ENCODE results near the gene HMSD. TPM values are rescaled to one million over a fixed set of nuclear protein-coding genes. Genes with fewer than 3 reads are reported as not detected.
A peak's percentile ranks its signal among the peaks of the same experiment; 100 is the strongest.
"Not testable (repeated sequence)": the region's sequence is repeated elsewhere in the genome, so short reads cannot be mapped to it uniquely, and the experiment has no call there.

The HMSD gene, protein sequence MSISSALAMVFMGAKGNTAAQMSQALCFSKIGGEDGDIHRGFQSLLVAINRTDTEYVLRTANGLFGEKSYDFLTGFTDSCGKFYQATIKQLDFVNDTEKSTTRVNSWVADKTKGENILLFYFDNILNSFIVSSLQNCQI
- total RNA-seq = 1 to 10 TPM in 2 of 8 experiments, under 1 TPM in 4, not detected in 2; 0.24 to 2.2 (median 0.70) TPM

DNA sequence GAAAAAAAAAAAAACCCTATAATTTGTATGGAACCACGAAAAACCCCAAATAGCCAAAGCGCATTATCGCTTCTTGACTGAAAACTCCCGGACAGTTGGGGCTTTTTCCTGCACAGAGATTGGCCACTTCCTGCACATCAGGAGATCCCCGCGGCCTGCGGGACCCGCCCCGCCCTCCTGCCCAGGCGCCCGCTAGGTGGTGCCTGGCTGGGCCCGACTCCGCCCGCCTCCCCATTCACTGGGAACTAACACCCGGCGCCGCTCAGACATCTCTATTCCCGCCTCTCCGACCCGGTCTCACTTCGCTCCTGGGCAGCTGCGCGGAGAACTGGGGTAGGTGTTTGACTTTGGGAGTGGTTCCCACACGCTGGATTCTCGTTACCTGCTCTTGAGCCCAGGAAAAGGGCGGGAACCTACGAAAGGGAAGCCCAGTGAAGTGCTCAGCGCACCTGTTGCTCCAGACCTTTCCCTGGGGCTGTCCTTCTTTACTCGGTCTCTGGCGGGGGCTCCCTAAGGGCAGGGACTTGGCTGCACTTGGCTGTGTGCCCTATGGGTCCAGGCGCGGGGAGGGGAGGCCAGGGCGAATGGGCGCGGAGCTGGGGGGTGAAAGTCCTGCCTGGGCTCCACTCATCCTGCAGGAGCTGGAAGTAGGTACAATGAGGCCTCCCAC lies at the start of gene HMSD:
Gene HMSD, plus strand, starts transcription at position 234 of the 670 bp plus-strand sequence. CDS start 4,155 bp downstream, outside the sequence.
- Histone ChIP-seq H3K4me3 (no peak within 1 kb of the TSS), H3K4me1 (replicated peaks in 1 of 2) (no peaks in the 10 kb centered on the region), H3K27ac (no peak within 1 kb of the TSS)
- WGBS, 10 experiments = 0 to 90% (median 25%) methylated on average over 3 to 4 of the region's 35 CpGs; no CpG with 5 or more reads in 2 of the 10 experiments
- ATAC-seq (replicated peaks in 6 of 8) = peak in 5 of 8 experiments; percentile 23 to 99 (median 54)
- in situ Hi-C loops (cut with MboI; ENCODE audit: low pct_unique_long_range_greater_than_20kb in 2 of 9, low sequenced_read_pairs in 9 of 9, unreplicated experiment in 9 of 9) = no loop called here

DNA sequence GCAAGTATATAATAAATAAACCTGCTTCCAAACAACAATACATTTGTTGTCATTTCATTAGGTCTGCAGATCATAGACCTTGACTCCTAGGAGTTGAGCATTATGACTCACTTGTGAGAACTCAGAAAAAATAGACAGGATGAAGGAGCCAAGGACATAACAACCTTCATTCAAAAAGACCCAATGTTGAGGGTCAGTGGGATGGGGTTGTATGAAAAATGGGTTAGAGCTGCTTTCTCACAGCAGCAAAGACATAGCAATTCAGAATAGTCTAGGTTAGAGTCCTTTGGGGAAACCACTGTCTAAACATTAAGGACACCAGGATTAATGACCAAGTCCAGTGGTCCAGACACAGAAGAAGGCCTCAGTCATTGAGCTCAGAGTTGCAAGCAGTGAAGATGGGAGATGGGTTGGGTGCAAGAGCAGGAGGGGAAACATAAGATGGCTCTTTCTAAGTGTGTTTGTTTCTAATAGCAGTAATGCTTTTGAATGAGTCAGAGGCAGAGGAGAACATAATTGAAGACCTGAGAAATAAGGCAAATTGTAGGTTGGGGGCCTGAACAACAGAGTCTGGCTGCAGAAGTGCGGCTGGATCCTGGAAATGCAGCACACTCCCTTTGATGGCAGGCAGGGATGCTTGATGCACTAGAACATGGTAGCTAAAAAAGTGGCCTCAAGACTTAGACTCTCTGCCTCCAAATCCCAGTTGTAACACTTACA lies 45.1 kb upstream of the HMSD start:
- 80 to 100% (median 95%) methylated on average over 1 of the region's 1 CpG; no CpG with 5 or more reads in 4 of the 10 experiments for WGBS, 10 experiments
- ATAC-seq (replicated peaks in 6 of 8) = no peak
- Histone ChIP-seq H3K27ac (no peak overlapping the region), H3K4me1 (replicated peaks in 1 of 2) (no peaks in the 10 kb centered on the region), H3K4me3 (no peak overlapping the region)
- in situ Hi-C loops (cut with MboI; ENCODE audit: low pct_unique_long_range_greater_than_20kb in 2 of 9, low sequenced_read_pairs in 9 of 9, unreplicated experiment in 9 of 9) = no loop called here

DNA sequence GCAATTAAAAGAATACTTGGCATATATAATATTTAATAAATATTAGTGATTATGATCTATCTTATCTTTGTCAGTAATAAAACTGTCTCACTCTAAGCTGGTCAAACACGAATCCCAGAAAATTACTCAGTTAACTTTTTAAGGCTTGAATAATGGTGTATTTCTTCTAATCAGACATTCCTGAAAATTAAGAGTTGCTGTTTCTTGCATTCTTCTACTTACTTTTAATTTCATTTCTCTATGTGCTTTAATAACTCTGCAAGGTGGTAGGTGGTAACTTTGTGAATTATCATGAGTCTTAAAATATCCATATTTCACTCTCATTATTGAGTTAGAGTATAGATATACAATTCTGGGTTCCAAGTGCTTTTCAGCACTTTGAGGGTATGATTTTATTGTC lies 44.4 kb upstream of the HMSD start:
- H3K27ac ChIP-seq = no peak overlapping the region
- no peaks in the 10 kb centered on the region for H3K4me1 ChIP-seq (replicated peaks in 1 of 2)
- in situ Hi-C loops (cut with MboI; ENCODE audit: low pct_unique_long_range_greater_than_20kb in 2 of 9, low sequenced_read_pairs in 9 of 9, unreplicated experiment in 9 of 9) = no loop called here
- WGBS, 10 experiments = 0 to 100% (median 68%) methylated on average over 1 of the region's 1 CpG; no CpG with 5 or more reads in 2 of the 10 experiments
- ATAC-seq (replicated peaks in 6 of 8) = no peak
- no peak overlapping the region for H3K4me3 ChIP-seq

DNA sequence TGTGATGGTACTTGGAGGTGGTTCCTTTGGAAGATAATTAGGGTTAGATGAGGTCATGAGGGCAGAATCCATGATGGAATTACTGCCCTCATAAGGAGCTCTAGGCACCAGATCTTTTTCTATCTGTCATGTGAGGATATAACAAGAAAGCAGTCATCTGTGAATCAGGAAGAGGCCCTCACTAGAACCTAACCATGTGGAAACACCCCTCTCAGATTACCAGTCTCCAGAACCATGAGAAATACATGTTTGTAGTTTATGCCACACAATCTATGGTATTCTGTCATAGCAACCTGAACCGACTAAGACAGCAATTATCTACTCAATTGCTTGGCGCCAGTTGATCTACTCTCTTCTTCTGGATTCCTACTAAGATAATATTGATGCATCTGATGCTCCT lies 43.7 kb upstream of the HMSD start:
- in situ Hi-C loops (cut with MboI; ENCODE audit: low pct_unique_long_range_greater_than_20kb in 2 of 9, low sequenced_read_pairs in 9 of 9, unreplicated experiment in 9 of 9) = no loop called here
- peak in 1 of 8 experiments; percentile 64 for ATAC-seq (replicated peaks in 6 of 8)
- Histone ChIP-seq H3K4me1 (replicated peaks in 1 of 2) (no peaks in the 10 kb centered on the region), H3K27ac (no peak overlapping the region), H3K4me3 (no peak overlapping the region)
- WGBS, 10 experiments = 50 to 100% (median 92%) methylated on average over 1 to 2 of the region's 2 CpGs; no CpG with 5 or more reads in 2 of the 10 experiments

DNA sequence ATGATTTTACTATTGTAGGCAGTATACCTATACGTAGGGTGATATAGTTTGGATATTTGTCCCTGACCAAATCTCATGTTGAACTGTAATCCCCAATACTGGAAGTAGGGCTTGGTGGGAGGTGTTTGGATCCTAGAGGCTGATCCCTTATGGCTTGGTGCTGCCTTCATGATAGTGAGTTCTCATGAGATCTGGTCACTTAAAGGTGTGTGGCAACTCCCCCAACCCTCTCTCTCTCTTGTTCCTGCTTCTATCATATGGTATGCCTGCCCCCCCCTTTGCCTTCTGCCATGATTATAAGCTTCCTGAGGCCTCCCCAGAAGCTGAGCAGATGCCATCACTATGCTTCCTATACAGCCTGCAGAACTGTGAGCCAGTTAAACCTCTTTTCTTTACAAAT lies 43.0 kb upstream of the HMSD start:
- H3K4me3 ChIP-seq = no peak overlapping the region
- H3K27ac ChIP-seq = no peak overlapping the region
- 10 to 89% (median 67%) methylated on average over 1 of the region's 1 CpG; no CpG with 5 or more reads in 5 of the 10 experiments for WGBS, 10 experiments
- in situ Hi-C loops (cut with MboI; ENCODE audit: low pct_unique_long_range_greater_than_20kb in 2 of 9, low sequenced_read_pairs in 9 of 9, unreplicated experiment in 9 of 9) = no loop called here
- ATAC-seq (replicated peaks in 6 of 8) = no peak
- no peaks in the 10 kb centered on the region for H3K4me1 ChIP-seq (replicated peaks in 1 of 2)

DNA sequence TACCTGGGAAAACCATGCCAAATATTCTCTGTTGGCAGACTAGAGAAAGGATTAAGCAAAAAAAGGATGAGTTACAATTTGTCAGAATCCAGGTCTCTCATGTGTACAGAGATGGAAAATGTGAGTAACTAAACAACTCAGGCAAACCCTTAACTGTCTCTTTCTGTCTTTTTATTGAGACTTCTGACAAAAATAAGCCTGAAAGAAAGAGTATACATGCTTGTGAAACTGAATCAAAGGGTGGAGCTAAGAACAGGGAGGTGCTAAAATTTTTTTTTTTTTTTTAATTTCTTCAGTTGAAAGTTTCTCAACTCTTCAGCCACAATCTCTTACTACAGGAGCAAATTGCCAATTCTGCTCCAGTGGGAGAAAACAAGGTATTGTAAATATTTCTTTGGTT lies 41.4 kb upstream of the HMSD start, which contains the start of gene SERPINB10:
Gene SERPINB10, plus strand, starts transcription at position 295 of the 400 bp plus-strand sequence. CDS start 7,553 bp downstream, outside the sequence.
- H3K27ac ChIP-seq = no peak within 1 kb of the TSS
- no peaks in the 10 kb centered on the region for H3K4me1 ChIP-seq (replicated peaks in 1 of 2)
- in situ Hi-C loops (cut with MboI; ENCODE audit: low pct_unique_long_range_greater_than_20kb in 2 of 9, low sequenced_read_pairs in 9 of 9, unreplicated experiment in 9 of 9) = no loop called here
- ATAC-seq (replicated peaks in 6 of 8) = peak in 2 of 8 experiments; percentile 34 to 48
- H3K4me3 ChIP-seq = no peak within 1 kb of the TSS

DNA sequence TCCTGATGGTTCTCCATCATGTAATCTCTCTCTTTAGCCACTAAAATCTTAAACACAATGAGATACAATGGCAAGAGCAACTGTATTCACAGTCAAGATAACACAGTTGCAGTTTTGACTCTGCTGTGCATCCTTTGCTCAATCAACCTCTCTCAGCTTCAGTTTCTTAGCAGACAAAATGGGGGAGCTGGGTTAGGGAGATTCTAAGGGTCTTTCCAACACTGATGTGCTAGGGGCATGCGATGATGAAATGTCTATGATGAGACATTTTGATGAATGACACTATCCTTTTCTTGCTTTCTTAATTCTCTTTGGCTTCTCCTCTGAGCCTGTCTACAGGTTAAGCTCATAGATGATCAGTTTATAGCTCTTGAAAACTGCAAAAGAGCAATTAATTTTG lies 40.2 kb upstream of the HMSD start:
- ATAC-seq (replicated peaks in 6 of 8) = no peak
- no peak overlapping the region for H3K4me3 ChIP-seq
- no peak overlapping the region for H3K27ac ChIP-seq
- H3K4me1 ChIP-seq (replicated peaks in 1 of 2) = no peaks in the 10 kb centered on the region
- in situ Hi-C loops (cut with MboI; ENCODE audit: low pct_unique_long_range_greater_than_20kb in 2 of 9, low sequenced_read_pairs in 9 of 9, unreplicated experiment in 9 of 9) = no loop called here
- WGBS, 10 experiments = 0 to 89% (median 70%) methylated on average over 1 of the region's 1 CpG; no CpG with 5 or more reads in 4 of the 10 experiments

DNA sequence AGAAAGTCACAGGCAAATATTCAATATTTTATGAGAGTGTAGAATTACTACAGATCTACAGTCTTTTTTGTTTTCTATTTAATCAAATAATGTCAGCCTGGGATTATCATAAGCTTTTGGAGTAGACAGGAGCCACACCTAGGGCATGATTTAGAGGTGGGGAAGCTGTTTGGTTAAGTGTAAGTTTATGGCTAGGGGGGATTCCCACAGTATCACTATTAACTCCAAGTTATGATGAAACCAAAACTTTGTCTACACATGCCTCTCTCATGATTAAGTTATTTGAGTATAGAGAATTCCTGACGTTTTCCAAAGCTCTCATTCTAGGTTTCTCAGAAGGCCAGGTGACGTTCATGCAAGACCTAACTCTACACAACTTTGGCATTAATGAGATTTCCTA lies 39.2 kb upstream of the HMSD start:
- in situ Hi-C loops (cut with MboI; ENCODE audit: low pct_unique_long_range_greater_than_20kb in 2 of 9, low sequenced_read_pairs in 9 of 9, unreplicated experiment in 9 of 9) = no loop called here
- no peak for ATAC-seq (replicated peaks in 6 of 8)
- 0 to 89% (median 67%) methylated on average over 1 to 2 of the region's 2 CpGs; no CpG with 5 or more reads in 3 of the 10 experiments for WGBS, 10 experiments
- Histone ChIP-seq H3K4me1 (replicated peaks in 1 of 2) (no peaks in the 10 kb centered on the region), H3K4me3 (no peak overlapping the region), H3K27ac (no peak overlapping the region)

DNA sequence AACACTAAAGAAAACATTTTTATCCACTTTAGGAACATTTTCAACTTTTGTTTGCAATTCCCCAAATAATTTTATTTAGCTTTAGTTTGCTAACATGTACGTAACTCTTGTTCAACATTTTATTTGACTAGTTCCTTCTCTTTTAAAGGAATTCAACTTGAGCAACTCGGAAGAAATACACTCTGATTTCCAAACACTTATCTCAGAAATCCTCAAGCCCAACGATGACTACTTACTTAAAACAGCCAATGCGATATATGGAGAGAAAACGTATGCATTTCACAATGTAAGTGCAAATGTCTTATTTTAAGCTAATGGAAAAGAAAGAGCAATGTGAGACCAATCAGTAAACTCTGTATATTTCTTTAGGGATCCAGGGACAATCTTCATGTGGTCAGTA lies 31.3 kb upstream of the HMSD start:
- in situ Hi-C loops (cut with MboI; ENCODE audit: low pct_unique_long_range_greater_than_20kb in 2 of 9, low sequenced_read_pairs in 9 of 9, unreplicated experiment in 9 of 9) = no loop called here
- Histone ChIP-seq H3K27ac (no peak overlapping the region), H3K4me3 (no peak overlapping the region), H3K4me1 (replicated peaks in 1 of 2) (no peaks in the 10 kb centered on the region)
- WGBS, 10 experiments = 35 to 100% (median 88%) methylated on average over 3 to 5 of the region's 5 CpGs
- ATAC-seq (replicated peaks in 6 of 8) = no peak

DNA sequence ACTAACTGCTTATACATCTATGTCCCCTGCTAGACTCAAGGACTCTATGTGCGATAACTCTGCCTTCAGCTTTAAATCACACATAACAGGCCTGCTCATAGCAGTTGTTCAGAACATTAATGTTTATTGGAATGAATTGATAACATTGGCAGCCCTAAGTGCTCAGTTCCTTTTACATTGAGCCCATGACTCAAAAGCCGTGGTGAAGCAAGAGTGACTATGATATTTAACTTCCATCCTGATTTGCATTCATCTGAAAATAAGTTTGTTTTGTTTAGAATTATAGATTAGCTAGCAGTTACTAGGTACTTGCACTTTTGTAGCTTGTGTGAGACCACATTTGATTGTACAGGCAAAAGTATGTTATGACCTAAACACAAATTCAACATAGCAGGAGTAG lies 27.1 kb upstream of the HMSD start:
- Histone ChIP-seq H3K27ac (no peak overlapping the region), H3K4me3 (no peak overlapping the region), H3K4me1 (replicated peaks in 1 of 2) (no peaks in the 10 kb centered on the region)
- ATAC-seq (replicated peaks in 6 of 8) = no peak
- WGBS, 10 experiments = 0 to 100% (median 71%) methylated on average over 1 to 2 of the region's 2 CpGs; no CpG with 5 or more reads in 2 of the 10 experiments
- in situ Hi-C loops (cut with MboI; ENCODE audit: low pct_unique_long_range_greater_than_20kb in 2 of 9, low sequenced_read_pairs in 9 of 9, unreplicated experiment in 9 of 9) = no loop called here

DNA sequence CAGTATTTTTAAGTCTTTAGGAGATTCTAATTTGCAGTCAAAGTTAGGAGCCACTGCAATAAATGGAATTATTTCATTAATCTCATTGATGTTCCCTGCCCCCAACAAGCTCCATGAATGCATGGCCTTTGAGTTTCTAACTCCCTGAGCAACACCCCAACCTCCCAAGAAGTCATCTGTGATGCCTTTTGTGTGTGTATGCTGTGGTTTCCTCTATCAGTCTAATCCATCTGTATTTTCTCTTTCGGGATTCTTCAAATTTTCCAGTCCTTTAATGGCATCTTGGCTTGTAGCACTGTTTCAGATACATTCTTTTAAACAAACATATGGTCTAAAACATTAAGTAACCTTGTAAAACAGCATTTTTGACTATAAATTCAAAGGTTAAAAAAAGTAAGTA lies 24.6 kb upstream of the HMSD start:
- no peak overlapping the region for H3K27ac ChIP-seq
- no peak overlapping the region for H3K4me3 ChIP-seq
- ATAC-seq (replicated peaks in 6 of 8) = no peak
- in situ Hi-C loops (cut with MboI; ENCODE audit: low pct_unique_long_range_greater_than_20kb in 2 of 9, low sequenced_read_pairs in 9 of 9, unreplicated experiment in 9 of 9) = no loop called here
- no peaks in the 10 kb centered on the region for H3K4me1 ChIP-seq (replicated peaks in 1 of 2)
- 0 to 100% (median 70%) methylated on average over 1 of the region's 1 CpG; no CpG with 5 or more reads in 2 of the 10 experiments for WGBS, 10 experiments

DNA sequence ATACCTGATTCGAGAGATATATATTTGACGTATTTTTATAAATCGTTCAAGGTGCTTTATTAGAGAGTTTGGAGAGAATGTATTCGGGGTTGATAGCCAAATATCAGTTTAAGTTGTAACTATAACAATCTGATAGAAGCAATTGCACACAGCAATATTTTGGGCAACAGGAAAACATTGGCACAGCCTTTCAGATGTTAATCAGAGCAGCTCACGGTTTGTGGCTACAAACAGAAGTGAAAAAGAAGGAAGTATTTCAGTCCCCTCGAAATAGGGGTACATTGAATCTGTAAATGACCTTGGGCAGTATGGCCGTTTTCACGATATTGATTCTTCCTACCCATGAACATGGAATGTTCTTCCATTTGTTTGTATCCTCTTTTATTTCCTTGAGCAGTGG lies 20.8 kb upstream of the HMSD start:
- 47 to 91% (median 67%) methylated on average over 1 to 8 of the region's 8 CpGs; no CpG with 5 or more reads in 1 of the 10 experiments for WGBS, 10 experiments
- Histone ChIP-seq H3K4me1 (replicated peaks in 1 of 2) (no peaks in the 10 kb centered on the region), H3K4me3 (no peak overlapping the region), H3K27ac (no peak overlapping the region)
- no peak for ATAC-seq (replicated peaks in 6 of 8)
- in situ Hi-C loops (cut with MboI; ENCODE audit: low pct_unique_long_range_greater_than_20kb in 2 of 9, low sequenced_read_pairs in 9 of 9, unreplicated experiment in 9 of 9) = no loop called here

DNA sequence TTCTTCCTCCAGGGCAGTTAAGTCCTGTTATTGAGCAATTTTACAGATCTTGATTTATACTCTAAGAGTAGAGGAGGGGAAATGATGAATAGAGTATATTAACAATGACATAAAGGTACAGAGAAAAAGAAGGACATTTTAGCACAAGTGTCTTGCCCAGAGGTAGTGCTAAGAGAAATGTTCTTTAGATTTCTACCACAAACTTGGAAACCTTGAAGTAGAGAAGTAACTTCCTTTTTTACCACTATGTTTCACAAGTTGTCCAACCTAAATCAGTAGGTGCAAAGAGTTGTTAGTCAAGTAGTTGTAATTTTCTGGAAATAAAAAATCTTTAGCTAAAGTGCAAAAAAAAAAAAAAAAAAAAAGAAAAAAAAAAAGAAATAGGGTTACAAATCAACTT lies 19.7 kb upstream of the HMSD start:
- in situ Hi-C loops (cut with MboI; ENCODE audit: low pct_unique_long_range_greater_than_20kb in 2 of 9, low sequenced_read_pairs in 9 of 9, unreplicated experiment in 9 of 9); H3K27ac ChIP-seq; H3K4me1 ChIP-seq (replicated peaks in 1 of 2); ATAC-seq (replicated peaks in 6 of 8); H3K4me3 ChIP-seq: not testable (repeated sequence)

Measured in motor neuron (in vitro differentiated cells).